ENCODE results near the gene PRRC2A.

Gene PRRC2A

DNA sequence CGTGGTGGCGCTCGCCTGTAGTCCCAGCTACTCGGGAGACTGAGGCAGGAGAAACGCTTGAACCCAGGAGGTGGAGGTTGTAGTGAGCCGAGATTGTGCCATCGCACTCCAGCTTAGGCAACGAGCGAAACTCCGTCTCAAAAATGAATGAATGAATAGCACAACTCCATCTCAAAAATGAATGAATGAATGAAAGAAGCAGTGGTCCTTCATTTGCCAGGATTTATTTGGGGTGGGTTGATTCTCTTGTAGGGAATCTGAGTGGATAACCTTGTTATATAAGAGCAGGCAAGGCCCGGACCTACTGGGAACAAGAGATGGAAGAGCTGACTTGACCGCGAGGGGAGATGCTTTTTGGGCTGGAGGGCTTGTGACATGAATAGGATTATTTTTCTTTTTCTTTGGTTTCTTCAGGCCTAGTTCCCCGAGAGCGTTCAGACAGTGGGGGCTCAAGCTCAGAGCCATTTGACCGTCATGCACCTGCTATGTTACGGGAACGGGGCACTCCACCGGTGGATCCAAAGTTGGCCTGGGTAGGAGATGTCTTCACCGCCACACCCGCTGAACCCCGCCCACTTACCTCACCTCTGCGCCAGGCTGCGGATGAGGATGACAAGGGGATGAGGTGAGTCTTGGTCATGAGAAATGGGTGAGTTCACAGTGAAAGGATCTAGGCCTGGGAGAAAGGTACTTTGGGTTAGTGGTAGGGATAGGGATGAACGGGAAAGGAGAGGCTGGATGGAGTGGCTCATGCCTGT is 9.8 kb downstream of the PRRC2A start:
- no peak overlapping the region for H3K27ac ChIP-seq
- no peak for TF ChIP-seq CTCF (conservative IDR thresholded peaks at IDR 0.05)

DNA sequence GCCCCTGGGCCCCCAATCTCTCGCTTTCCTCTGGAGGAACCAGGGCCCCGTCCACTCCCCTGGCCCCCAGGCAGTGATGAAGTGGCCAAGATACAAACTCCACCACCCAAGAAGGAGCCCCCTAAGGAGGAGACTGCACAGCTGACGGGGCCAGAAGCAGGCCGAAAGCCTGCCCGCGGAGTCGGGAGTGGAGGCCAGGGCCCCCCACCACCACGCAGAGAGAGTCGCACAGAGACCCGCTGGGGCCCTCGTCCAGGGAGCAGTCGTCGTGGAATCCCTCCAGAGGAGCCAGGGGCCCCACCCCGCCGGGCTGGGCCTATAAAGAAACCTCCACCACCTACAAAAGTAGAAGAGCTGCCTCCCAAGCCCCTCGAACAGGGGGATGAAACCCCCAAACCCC is 10.7 kb downstream of the PRRC2A start:
- no peak for TF ChIP-seq CTCF (conservative IDR thresholded peaks at IDR 0.05)
- no peak overlapping the region for H3K27ac ChIP-seq

- no peak for TF ChIP-seq CTCF (conservative IDR thresholded peaks at IDR 0.05)
- no peak overlapping the region for H3K27ac ChIP-seq
Measured at GRCh38 chr6:31631681-31632278, 11.3 kb downstream of the PRRC2A start.

DNA sequence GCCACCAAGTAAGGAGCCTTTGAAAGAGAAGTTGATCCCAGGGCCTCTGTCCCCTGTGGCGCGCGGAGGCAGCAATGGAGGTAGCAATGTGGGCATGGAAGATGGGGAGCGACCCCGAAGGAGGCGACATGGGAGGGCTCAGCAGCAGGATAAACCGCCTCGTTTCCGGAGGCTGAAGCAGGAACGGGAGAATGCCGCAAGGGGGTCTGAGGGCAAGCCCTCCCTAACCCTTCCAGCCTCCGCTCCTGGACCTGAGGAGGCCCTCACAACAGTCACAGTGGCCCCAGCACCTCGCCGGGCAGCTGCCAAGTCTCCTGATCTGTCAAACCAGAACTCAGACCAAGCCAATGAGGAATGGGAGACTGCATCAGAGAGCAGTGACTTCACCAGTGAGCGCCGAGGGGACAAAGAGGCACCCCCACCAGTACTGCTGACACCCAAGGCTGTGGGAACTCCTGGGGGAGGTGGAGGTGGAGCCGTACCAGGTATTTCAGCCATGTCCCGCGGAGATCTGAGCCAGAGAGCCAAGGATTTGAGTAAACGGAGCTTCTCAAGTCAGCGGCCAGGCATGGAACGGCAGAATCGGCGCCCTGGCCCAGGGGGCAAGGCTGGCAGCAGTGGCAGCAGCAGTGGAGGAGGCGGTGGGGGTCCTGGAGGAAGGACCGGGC is 11.9 kb downstream of the PRRC2A start:
- TF ChIP-seq CTCF (conservative IDR thresholded peaks at IDR 0.05): no peak
- H3K27ac ChIP-seq: peak overlapping the region; percentile 33

GRCh38 chr6:31633447-31633846 is 12.9 kb downstream of the PRRC2A start:
- no peak for TF ChIP-seq CTCF (conservative IDR thresholded peaks at IDR 0.05)
- peak overlapping the region; percentile 33; the same call in 1 of the 2 replicates for H3K27ac ChIP-seq

DNA sequence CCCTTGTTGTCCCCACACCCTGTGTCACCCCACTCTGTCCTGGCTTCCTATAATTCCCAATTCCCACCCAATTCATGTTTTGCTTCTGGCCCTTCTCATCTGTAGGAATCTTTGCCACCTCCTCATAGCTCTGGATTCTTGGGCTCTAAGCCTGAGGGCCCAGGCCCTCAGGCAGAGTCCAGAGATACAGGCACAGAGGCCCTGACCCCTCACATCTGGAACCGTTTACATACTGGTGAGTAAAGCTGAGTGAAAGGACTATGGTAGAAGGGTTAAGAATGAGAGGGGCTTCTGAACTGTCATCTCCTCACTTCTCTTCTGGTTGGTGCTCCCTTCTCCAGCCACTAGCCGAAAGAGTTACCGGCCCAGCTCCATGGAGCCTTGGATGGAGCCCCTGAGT is 13.6 kb downstream of the PRRC2A start:
- peak overlapping the region; percentile 33; the same call in 1 of the 2 replicates for H3K27ac ChIP-seq

More for the DNA sequence above, 13.6 kb downstream of the PRRC2A start:
- no peak for TF ChIP-seq CTCF (conservative IDR thresholded peaks at IDR 0.05)

All from VCaP (cell line).